Breast epithelium (tissue), 3 donors: Measurements from ENCODE around the gene TXNL4A.

Experiments used
- POLR2A ChIP-seq: fragments of 450-650 bp; IDR thresholded peaks from one replicate; pipeline ENCODE4 v1.6.1; 2016; ENCODE audit warnings: antibody characterized with exemption, mild to moderate bottlenecking, moderate library complexity
- POLR2AphosphoS5 ChIP-seq, 3 donors: sonication (generic); formaldehyde crosslinking; IDR thresholded peaks; one replicate each; pipeline ENCODE4 v1.6.1; 2017; ENCODE audit warnings: antibody characterized with exemption in 3 of 3
- TF ChIP-seq, protein P1 (sequence below), 3 donors: fragments of 450-650 bp; IDR thresholded peaks; one replicate each; pipeline ENCODE4 v1.5.1; 2016 to 2017; ENCODE audit warnings: antibody characterized with exemption in 3 of 3, mild to moderate bottlenecking in 3 of 3, moderate library complexity in 3 of 3

DNA sequence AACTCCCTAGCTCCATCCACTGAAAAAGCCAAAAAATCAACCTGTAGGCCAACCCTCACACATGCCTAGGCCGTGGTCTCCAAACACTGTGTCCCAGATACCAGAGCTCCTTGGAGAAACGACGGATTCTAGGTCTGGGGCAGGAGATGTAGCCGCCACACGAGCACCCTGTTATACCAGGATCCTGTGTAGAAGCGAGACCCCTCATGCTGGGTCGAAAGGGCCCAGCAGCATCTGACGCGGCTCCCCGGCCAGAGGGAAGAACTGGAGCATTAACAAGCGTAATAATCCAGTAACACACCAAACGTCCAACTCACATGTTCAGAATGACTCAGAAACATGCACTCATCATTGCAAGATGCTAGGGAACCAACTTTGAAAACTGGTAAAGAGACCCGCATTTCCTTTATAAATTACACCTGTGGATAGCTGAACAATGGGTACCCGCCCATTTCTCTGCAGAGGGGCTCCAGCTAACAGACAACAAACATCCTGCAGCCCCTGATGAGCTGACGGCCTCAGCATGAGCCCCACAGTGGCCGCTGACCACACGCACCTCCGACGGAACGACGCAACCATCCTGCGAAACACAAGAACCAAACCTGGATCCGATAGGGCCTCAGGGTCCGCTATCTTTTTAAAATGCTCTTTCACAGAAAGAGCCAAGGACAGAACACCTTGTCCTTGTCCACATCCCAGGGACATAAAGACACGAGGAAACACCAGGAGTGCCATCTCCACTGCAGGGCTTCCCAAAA lies 51.1 kb downstream of the TXNL4A start:
- TF ChIP-seq, protein P1, sequence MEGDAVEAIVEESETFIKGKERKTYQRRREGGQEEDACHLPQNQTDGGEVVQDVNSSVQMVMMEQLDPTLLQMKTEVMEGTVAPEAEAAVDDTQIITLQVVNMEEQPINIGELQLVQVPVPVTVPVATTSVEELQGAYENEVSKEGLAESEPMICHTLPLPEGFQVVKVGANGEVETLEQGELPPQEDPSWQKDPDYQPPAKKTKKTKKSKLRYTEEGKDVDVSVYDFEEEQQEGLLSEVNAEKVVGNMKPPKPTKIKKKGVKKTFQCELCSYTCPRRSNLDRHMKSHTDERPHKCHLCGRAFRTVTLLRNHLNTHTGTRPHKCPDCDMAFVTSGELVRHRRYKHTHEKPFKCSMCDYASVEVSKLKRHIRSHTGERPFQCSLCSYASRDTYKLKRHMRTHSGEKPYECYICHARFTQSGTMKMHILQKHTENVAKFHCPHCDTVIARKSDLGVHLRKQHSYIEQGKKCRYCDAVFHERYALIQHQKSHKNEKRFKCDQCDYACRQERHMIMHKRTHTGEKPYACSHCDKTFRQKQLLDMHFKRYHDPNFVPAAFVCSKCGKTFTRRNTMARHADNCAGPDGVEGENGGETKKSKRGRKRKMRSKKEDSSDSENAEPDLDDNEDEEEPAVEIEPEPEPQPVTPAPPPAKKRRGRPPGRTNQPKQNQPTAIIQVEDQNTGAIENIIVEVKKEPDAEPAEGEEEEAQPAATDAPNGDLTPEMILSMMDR (IDR thresholded peaks at IDR 0.05): no peak
- no peak for TF ChIP-seq POLR2A
- TF ChIP-seq POLR2AphosphoS5 (IDR thresholded peaks at IDR 0.05): no peak
